ENCODE measurements around the gene GHDC.
"Not testable (repeated sequence)": the region's sequence is repeated elsewhere in the genome, so short reads cannot be mapped to it uniquely, and the experiment has no call there.

DNA sequence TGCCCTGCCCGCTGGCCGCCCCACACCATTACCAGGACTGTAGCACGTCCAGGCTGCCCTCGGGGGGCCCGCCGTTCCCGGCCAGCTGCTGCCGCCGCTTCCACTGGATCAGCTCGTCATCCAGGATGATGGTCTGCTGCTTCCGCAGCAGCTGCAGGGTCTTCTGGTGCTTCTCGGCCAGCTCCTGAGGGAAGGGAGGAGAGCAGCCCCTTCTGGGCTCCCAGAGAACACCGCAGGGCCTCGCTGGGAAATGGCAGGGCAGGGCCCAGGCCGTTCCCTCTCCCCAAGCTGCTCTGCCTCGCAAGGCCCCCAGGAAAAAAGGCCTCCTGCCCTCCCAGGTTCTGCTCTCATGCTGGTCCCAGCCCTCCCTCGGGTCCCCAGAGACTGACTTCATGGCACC is 25.0 kb upstream of the GHDC start:
- TF ChIP-seq, protein P1, sequence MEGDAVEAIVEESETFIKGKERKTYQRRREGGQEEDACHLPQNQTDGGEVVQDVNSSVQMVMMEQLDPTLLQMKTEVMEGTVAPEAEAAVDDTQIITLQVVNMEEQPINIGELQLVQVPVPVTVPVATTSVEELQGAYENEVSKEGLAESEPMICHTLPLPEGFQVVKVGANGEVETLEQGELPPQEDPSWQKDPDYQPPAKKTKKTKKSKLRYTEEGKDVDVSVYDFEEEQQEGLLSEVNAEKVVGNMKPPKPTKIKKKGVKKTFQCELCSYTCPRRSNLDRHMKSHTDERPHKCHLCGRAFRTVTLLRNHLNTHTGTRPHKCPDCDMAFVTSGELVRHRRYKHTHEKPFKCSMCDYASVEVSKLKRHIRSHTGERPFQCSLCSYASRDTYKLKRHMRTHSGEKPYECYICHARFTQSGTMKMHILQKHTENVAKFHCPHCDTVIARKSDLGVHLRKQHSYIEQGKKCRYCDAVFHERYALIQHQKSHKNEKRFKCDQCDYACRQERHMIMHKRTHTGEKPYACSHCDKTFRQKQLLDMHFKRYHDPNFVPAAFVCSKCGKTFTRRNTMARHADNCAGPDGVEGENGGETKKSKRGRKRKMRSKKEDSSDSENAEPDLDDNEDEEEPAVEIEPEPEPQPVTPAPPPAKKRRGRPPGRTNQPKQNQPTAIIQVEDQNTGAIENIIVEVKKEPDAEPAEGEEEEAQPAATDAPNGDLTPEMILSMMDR (IDR thresholded peaks at IDR 0.05 in 8 of 11, conservative IDR thresholded peaks at IDR 0.05 in 3 of 11), result not testable (repeated sequence)
- not testable (repeated sequence) for TF ChIP-seq POLR2AphosphoS5, POLR2A (IDR thresholded peaks at IDR 0.05)
